GM23338 (cell line): ENCODE data around the gene AP1S2. TPM values are rescaled to one million over a fixed set of nuclear protein-coding genes. Genes with fewer than 3 reads are reported as not detected.

Source experiments
- ATAC-seq: fragments of 200-7000 bp; cut with Tn5 transposase; 3 replicates; pipeline ENCODE4 v1.9.1; 2020
- DNase-seq: peaks from one replicate; pipeline ENCODE4 v3.0.0-alpha.2; 2015; ENCODE audit warnings: low spot score
- H2AFZ ChIP-seq: fragments of 200-600 bp; sonication (generic); 2 replicates; pipeline ENCODE4 v1.8.0; 2016; ENCODE audit warnings: antibody characterized with exemption, mild to moderate bottlenecking, moderate library complexity
- H3F3A ChIP-seq: fragments of 200-600 bp; sonication (generic); replicated peaks from 2 replicates; pipeline ENCODE4 v1.8.0; 2017; ENCODE audit warnings: antibody characterized with exemption, mixed run types, low read depth
- H3K27ac ChIP-seq: fragments of 200-600 bp; sonication (generic); 2 replicates; pipeline ENCODE4 v1.6.1; 2016; ENCODE audit warnings: low read depth
- H3K27me3 ChIP-seq: fragments of 200-600 bp; sonication (generic); 2 replicates; pipeline ENCODE4 v1.8.0; 2016; ENCODE audit warnings: mild to moderate bottlenecking, mixed run types, moderate library complexity; ENCODE audit not compliant: insufficient read depth
- H3K36me3 ChIP-seq: fragments of 200-600 bp; sonication (generic); 2 replicates; pipeline ENCODE4 v1.8.0; 2016; ENCODE audit warnings: mild to moderate bottlenecking; ENCODE audit not compliant: insufficient read depth
- H3K4me1 ChIP-seq: fragments of 200-600 bp; sonication (generic); 2 replicates; pipeline ENCODE4 v1.8.0; 2016; ENCODE audit warnings: mild to moderate bottlenecking, moderate library complexity; ENCODE audit not compliant: insufficient read depth
- H3K4me2 ChIP-seq: fragments of 200-600 bp; sonication (generic); 2 replicates; pipeline ENCODE4 v1.7.1; 2017; ENCODE audit warnings: mixed run types
- H3K4me3 ChIP-seq: fragments of 200-600 bp; sonication (generic); 2 replicates; pipeline ENCODE4 v1.6.1; 2016; ENCODE audit warnings: mixed run types
- H3K79me2 ChIP-seq: fragments of 200-600 bp; sonication (generic); replicated peaks from 2 replicates; pipeline ENCODE4 v1.8.0; 2017; ENCODE audit warnings: mild to moderate bottlenecking; ENCODE audit not compliant: insufficient read depth
- H3K9me2 ChIP-seq: fragments of 200-600 bp; sonication (generic); 2 replicates; pipeline ENCODE4 v1.8.0; 2017; ENCODE audit not compliant: insufficient read depth
- H4K20me1 ChIP-seq: fragments of 200-600 bp; sonication (generic); replicated peaks from 2 replicates; pipeline ENCODE4 v1.8.0; 2017; ENCODE audit warnings: mild to moderate bottlenecking; ENCODE audit not compliant: insufficient read depth
- H3K27ac Mint-ChIP-seq: 2 replicates; pipeline ENCODE4 v1.8.0; 2020; ENCODE audit warnings: inconsistent platforms, mild to moderate bottlenecking, moderate library complexity, mixed read lengths
- H3K27me3 Mint-ChIP-seq: 3 replicates; pipeline ENCODE4 v1.8.0; 2022; ENCODE audit warnings: low read depth, mild to moderate bottlenecking, moderate library complexity, mixed read lengths, inconsistent platforms; ENCODE audit not compliant: insufficient read depth, poor library complexity
- H3K36me3 Mint-ChIP-seq: 3 replicates; pipeline ENCODE4 v1.8.0; 2021; ENCODE audit warnings: low read depth, mild to moderate bottlenecking, inconsistent platforms, moderate library complexity, mixed read lengths
- H3K4me1 Mint-ChIP-seq: 3 replicates; pipeline ENCODE4 v1.8.0; 2020; ENCODE audit warnings: mild to moderate bottlenecking, inconsistent platforms, mixed read lengths
- H3K4me3 Mint-ChIP-seq: 3 replicates; pipeline ENCODE4 v1.8.0; 2021; ENCODE audit warnings: moderate library complexity, mild to moderate bottlenecking, inconsistent platforms, mixed read lengths
- H3K9me3 Mint-ChIP-seq: 3 replicates; pipeline ENCODE4 v1.8.0; 2020; ENCODE audit warnings: moderate library complexity, mild to moderate bottlenecking, inconsistent platforms, mixed read lengths
- CTCF ChIP-seq, 2 experiments: fragments of 200-600 bp in 1 of 2; sonication (generic) in 1 of 2; conservative IDR thresholded peaks; 2 replicates each; pipeline versions ENCODE4 v1.5.1 to v1.6.1; 2016 to 2017; ENCODE audit warnings: antibody characterized with exemption in 2 of 2, low read depth in 2 of 2, mild to moderate bottlenecking in 2 of 2, moderate library complexity in 1 of 2
- EZH2 ChIP-seq: fragments of 200-600 bp; sonication (generic); IDR thresholded peaks from one replicate; pipeline ENCODE4 v1.8.0; 2017; ENCODE audit warnings: antibody characterized with exemption, mild to moderate bottlenecking, low read depth; ENCODE audit not compliant: unreplicated experiment
- EZH2phosphoT487 ChIP-seq: fragments of 200-600 bp; sonication (generic); IDR thresholded peaks from one replicate; pipeline ENCODE4 v1.8.1; 2018; ENCODE audit warnings: antibody characterized with exemption; ENCODE audit not compliant: unreplicated experiment
- JUNB ChIP-seq: IDR thresholded peaks from one replicate; pipeline ENCODE4 v1.6.1; 2016; ENCODE audit warnings: antibody characterized with exemption; ENCODE audit not compliant: unreplicated experiment
- REST ChIP-seq: IDR thresholded peaks from one replicate; pipeline ENCODE4 v1.6.1; 2018; ENCODE audit warnings: antibody characterized with exemption; ENCODE audit not compliant: unreplicated experiment
- STAT1 ChIP-seq: IDR thresholded peaks from one replicate; pipeline ENCODE4 v1.6.1; 2016; ENCODE audit warnings: antibody characterized with exemption; ENCODE audit not compliant: unreplicated experiment
- ZNF114 ChIP-seq: fragments of 250-450 bp; sonication (Bioruptor Pico); IDR thresholded peaks from 2 replicates; pipeline ENCODE4 v1.5.0; 2020; ENCODE audit warnings: mild to moderate bottlenecking, moderate library complexity
- polyA plus RNA-seq: library from polyadenylated mRNA; unstranded; fragments of >200 nt; fragmentation: Nextera tagmentation; extraction: Ambion mirVana; gene quantifications from 2 replicates; pipeline ENCODE4 v1.2.1, GENCODE V29; 2016
- total RNA-seq: library from RNA; depleted of rRNA; stranded (reverse); fragments of >200 nt; shearing (Covaris generic); gene quantifications from 2 replicates; pipeline ENCODE4 v1.2.3, GENCODE V29; 2014

Gene AP1S2
- total and polyA plus RNA-seq, 2 experiments from 2014 or later: 160 to 251 TPM

- TF ChIP-seq EZH2: no peak
- no peak for TF ChIP-seq JUNB
- no peak for TF ChIP-seq EZH2phosphoT487
- TF ChIP-seq REST: no peak
- no peak for TF ChIP-seq ZNF114 (CRISPR knock-in tag)
Observed at GRCh38 chrX:15820106-15821073, 34.2 kb downstream of the AP1S2 start (continued).

- H3K4me1 Mint-ChIP-seq: peaks cover 23% of the 10 kb centered on the region; the same call in 2 of the 3 replicates
Observed at GRCh38 chrX:15816886-15817285, 37.7 kb downstream of the AP1S2 start.

More at GRCh38 chrX:15816886-15817285, 37.7 kb downstream of the AP1S2 start:
- Histone ChIP-seq H3K27ac (peak overlapping the region; percentile 87), H3K9me2 (no peaks in the 10 kb centered on the region), H2AFZ (no peak overlapping the region), H3F3A (no peaks in the 10 kb centered on the region), H3K79me2 (no peaks in the 10 kb centered on the region), H3K4me1 (peaks cover 12% of the 10 kb centered on the region), H3K27me3 (no peaks in the 10 kb centered on the region), H3K4me3 (no peak overlapping the region), H3K36me3 (peaks cover 7% of the 10 kb centered on the region; the same call in 1 of the 2 replicates), H3K4me2 (peak overlapping the region; percentile 4; the same call in 1 of the 2 replicates), H4K20me1 (no peaks in the 10 kb centered on the region)
- Mint-ChIP-seq H3K9me3 (no peaks in the 10 kb centered on the region), H3K27me3 (no peaks in the 10 kb centered on the region), H3K4me3 (0 out of 3 replicates have a peak overlapping the region, but pooled peaks have one; percentile 8), H3K36me3 (peaks cover 63% of the 10 kb centered on the region), H3K27ac (peak overlapping the region; percentile 100)
- ATAC-seq (peak; percentile 53), DNase-seq (peak; percentile 11)
- TF ChIP-seq STAT1 (no peak), CTCF (conservative IDR thresholded peaks at IDR 0.05; ENCODE audit: low read depth in 2 of 2) (no peak)
